HepG2 (cell line): ENCODE data around the gene TTC1. TPM values are rescaled to one million over a fixed set of nuclear protein-coding genes. Genes with fewer than 3 reads are reported as not detected.
"Not testable (repeated sequence)": the region's sequence is repeated elsewhere in the genome, so short reads cannot be mapped to it uniquely, and the experiment has no call there.

Experiments
- ATAC-seq: fragments of 200-7000 bp; cut with Tn5 transposase; 3 replicates; pipeline ENCODE4 v1.9.1; 2020; ENCODE audit warnings: mild to moderate bottlenecking, moderate library complexity
- BruUV-seq: library from RNA; stranded (reverse); fragments of 400-500 nt; replicated peaks from 2 replicates; lab custom pipeline; 2021; lab: Mats Ljungman, UMichigan
- CTCF ChIA-PET: fragments of 300-600 bp; formaldehyde crosslinking; extraction: SDS; loops from one replicate; lab custom pipeline; 2021; ENCODE audit warnings: low total read pairs, inconsistent platforms, low intra/inter-chr PET ratio; lab: Yijun Ruan, JAX
- POLR2A ChIA-PET: fragments of 350-600 bp; sonication (Branson Sonifier 250); formaldehyde crosslinking; loops from one replicate; lab custom pipeline; 2020; ENCODE audit warnings: antibody characterized with exemption, inconsistent platforms; lab: Yijun Ruan, JAX
- DNase-seq: peaks from one replicate; pipeline ENCODE4 v3.0.0-alpha.2; 2015; ENCODE audit warnings: low spot score
- FAIRE-seq: peaks from 3 replicates; lab custom pipeline; 2011; peaks lifted over from hg19 to GRCh38; lab: Jason Lieb, UNC
- H2AFZ ChIP-seq: one replicate; pipeline ENCODE4 v1.6.1; 2011; ENCODE audit warnings: low read length, inconsistent platforms
- H3K27ac ChIP-seq: fragments of 300-600 bp; 3 replicates; pipeline ENCODE4 v1.8.0; 2011; ENCODE audit warnings: mixed run types, mild to moderate bottlenecking, mixed read lengths, low read length, inconsistent platforms; ENCODE audit not compliant: insufficient read depth; ENCODE audit errors: extremely low read length
- H3K27me3 ChIP-seq, 2 experiments: fragments of 200-600 bp in 1 of 2; 2 replicates in 1 of 2; 3 replicates in 1 of 2; pipeline versions ENCODE4 v1.6.0 to v1.8.0; 2011; ENCODE audit warnings: low read length in 2 of 2, mild to moderate bottlenecking in 2 of 2, moderate library complexity in 2 of 2, inconsistent platforms in 1 of 2; ENCODE audit not compliant: insufficient read depth in 2 of 2, control insufficient read depth in 1 of 2
- H3K36me3 ChIP-seq, 2 experiments: fragments of 200-600 bp in 1 of 2; replicated peaks in 1 of 2; 2 replicates in 1 of 2; 3 replicates in 1 of 2; pipeline versions ENCODE4 v1.5.1 to v1.8.0; 2011; ENCODE audit warnings: low read length in 2 of 2, inconsistent platforms in 1 of 2; ENCODE audit not compliant: insufficient read depth in 2 of 2, control insufficient read depth in 1 of 2
- H3K4me1 ChIP-seq: 2 replicates; pipeline ENCODE4 v1.5.1; 2012; ENCODE audit warnings: low read length, inconsistent platforms; ENCODE audit not compliant: insufficient read depth
- H3K4me2 ChIP-seq: 2 replicates; pipeline ENCODE4 v1.6.0; 2011; ENCODE audit warnings: low read depth, low read length, inconsistent platforms
- H3K4me3 ChIP-seq, 3 experiments: fragments of 200-600 bp in 1 of 3; sonication (generic), shearing (Covaris generic) in 1 of 3; replicated peaks in 1 of 3; 2 replicates each; pipeline ENCODE4 v1.5.1; 2011 to 2016; ENCODE audit warnings: low read length in 3 of 3, inconsistent platforms in 2 of 3, low read depth in 2 of 3, mild to moderate bottlenecking in 2 of 3, control low read depth in 1 of 3, mixed read lengths in 1 of 3; ENCODE audit not compliant: insufficient read depth in 1 of 3
- H3K79me2 ChIP-seq: one replicate; pipeline ENCODE4 v1.6.1; 2011; ENCODE audit warnings: low read length, inconsistent platforms; ENCODE audit not compliant: insufficient read depth
- H3K9ac ChIP-seq: 2 replicates; pipeline ENCODE4 v1.6.0; 2011; ENCODE audit warnings: mild to moderate bottlenecking, low read depth, low read length, inconsistent platforms; ENCODE audit not compliant: insufficient read depth
- H3K9me3 ChIP-seq: 2 replicates; pipeline ENCODE4 v1.5.1; 2012; ENCODE audit warnings: mild to moderate bottlenecking, low read length
- H4K20me1 ChIP-seq: 2 replicates; pipeline ENCODE4 v1.6.0; 2011; ENCODE audit warnings: inconsistent platforms, mild to moderate bottlenecking, low read length, moderate library complexity; ENCODE audit not compliant: insufficient read depth
- HOXA7 ChIP-seq: sonication (generic); formaldehyde crosslinking; IDR thresholded peaks from 2 replicates; pipeline ENCODE4 v1.8.1; 2022; ENCODE audit warnings: mild to moderate bottlenecking, missing genetic modification reagents, moderate library complexity
- RBM22 ChIP-seq: fragments of 200-400 bp; formaldehyde crosslinking; optimal IDR thresholded peaks from 2 replicates; pipeline ENCODE3; 2017; ENCODE audit warnings: mild to moderate bottlenecking, low read length, moderate library complexity
- RXRA ChIP-seq: sonication (generic); formaldehyde crosslinking; IDR thresholded peaks from 2 replicates; pipeline ENCODE4 v1.5.1; 2020; ENCODE audit warnings: missing genetic modification reagents
- WGBS: methylation state at CpG from one replicate; pipeline ENCODE4 v1.1.6; 2017; ENCODE audit warnings: low lambda C conversion rate; 5-methylcytosine and 5-hydroxymethylcytosine counted together
- in situ Hi-C: cut with HindIII; loops from 2 replicates; pipeline ENCODE4 v1.10.0; 2017; ENCODE audit warnings: low pct_unique_long_range_greater_than_20kb; ENCODE audit not compliant: extremely low pct_ligation_motif_present
- intact Hi-C: fragments of 100-400 bp; cut with micrococcal nuclease; formaldehyde crosslinking; loops from one replicate; pipeline ENCODE4 v1.10.0; 2022; ENCODE audit not compliant: unreplicated experiment
- polyA plus RNA-seq, 8 experiments: library from polyadenylated mRNA; depleted of rRNA in 3 of 8; stranded (reverse) in 7 of 8; unstranded in 1 of 8; fragments of >200 nt; fragmentation: Illumina TruSeq in 4 of 8; extraction: Trizol in 4 of 8; gene quantifications; 2 replicates each; pipeline versions ENCODE4 v1.2.1 to v1.2.3, GENCODE V29; 2011 to 2016; ENCODE audit warnings: low read depth in 4 of 8, missing spikeins in 1 of 8, mixed read lengths in 1 of 8; ENCODE audit not compliant: insufficient read depth in 1 of 8
- total RNA-seq, 5 experiments: library from RNA; depleted of rRNA; stranded (reverse); fragments of >200 nt; fragmentation: Illumina TruSeq; extraction: Trizol; gene quantifications; 2 replicates each; pipeline ENCODE4 v1.2.3, GENCODE V29; 2016; ENCODE audit warnings: low read depth in 1 of 5

Gene TTC1
- total and polyA plus RNA-seq, 2 of the 13 experiments (the other 11 are each of a cell fraction or from before 2014, with no cell fraction given) = 16.1 to 72.1 TPM

GRCh38 chr5:160064995-160065614, 56.2 kb downstream of the TTC1 start:
- Histone ChIP-seq H3K79me2 (no peaks in the 10 kb centered on the region), H3K9me3 (no peaks in the 10 kb centered on the region), H3K4me1 (no peaks in the 10 kb centered on the region), H3K36me3 (peaks cover 13 to 38% of the 10 kb centered on the region in 2 experiments; a peak in 4 of 5 replicates), H3K27ac (no peak overlapping the region), H3K9ac (no peak overlapping the region)
- ChIA-PET CTCF (no interaction called here), POLR2A (no interaction called here)
- in situ Hi-C loops = no loop called here
- TF ChIP-seq RBM22 = peak; percentile 47
- TF ChIP-seq RXRA (CRISPR knock-in tag) = no peak
- no peak for TF ChIP-seq HOXA7 (CRISPR knock-in tag)
- TF ChIP-seq, all 625 proteins: peak for 1
- no peak overlapping the region for H3K4me3 ChIP-seq
- H3K4me2 ChIP-seq = no peak overlapping the region
- no peak for DNase-seq
- H4K20me1 ChIP-seq = no peaks in the 10 kb centered on the region
- no peak for ATAC-seq
- no peak overlapping the region for H2AFZ ChIP-seq
- BruUV-seq = TSS peak; percentile 52
- no peaks in the 10 kb centered on the region for H3K27me3 ChIP-seq
- 94% methylated on average over 9 of the region's 9 CpGs for WGBS
- FAIRE-seq = no peak
- intact Hi-C loops = no loop called here

- ATAC-seq, H3K27me3 ChIP-seq, H3K27ac ChIP-seq, H2AFZ ChIP-seq, H3K9ac ChIP-seq, intact Hi-C loops, FAIRE-seq, CTCF ChIA-PET, H3K9me3 ChIP-seq, H4K20me1 ChIP-seq, BruUV-seq, in situ Hi-C loops, DNase-seq, POLR2A ChIA-PET, H3K79me2 ChIP-seq, H3K4me1 ChIP-seq, H3K4me3 ChIP-seq, H3K4me2 ChIP-seq: not testable (repeated sequence)
- H3K36me3 ChIP-seq = peaks cover 6 to 18% of the 10 kb centered on the region in 2 experiments; a peak in 4 of 5 replicates
- WGBS = 91% methylated on average over 5 of the region's 5 CpGs
Measured at GRCh38 chr5:160069120-160069519, 60.2 kb downstream of the TTC1 start.
